ENCODE results near the gene OR4F6. TPM values are rescaled to one million over a fixed set of nuclear protein-coding genes. Genes with fewer than 3 reads are reported as not detected.

Gene OR4F6
- polyA plus RNA-seq, 1 of the 3 experiments (the other 2 are of a cell fraction) = not detected

- Histone ChIP-seq H4K20me1 (ENCODE audit: insufficient read depth) (no peaks in the 10 kb centered on the region), H3K27me3 (ENCODE audit: insufficient read depth) (no peaks in the 10 kb centered on the region), H3K36me3 (replicated peaks in 1 of 2; ENCODE audit: control insufficient read depth in 1 of 2, insufficient read depth in 2 of 2, low read length in 1 of 2) (no peaks in the 10 kb centered on the region), H3K9me2 (no peaks in the 10 kb centered on the region), H2AFZ (ENCODE audit: low read depth) (no peak overlapping the region), H3K4me1 (ENCODE audit: control insufficient read depth in 1 of 2, insufficient read depth in 2 of 2, low read depth in 1 of 2, low read length in 1 of 2) (peaks cover 0 to 5% of the 10 kb centered on the region in 2 experiments; a peak in 2 of 4 replicates), H3K9me3 (no peaks in the 10 kb centered on the region), H3K4me2 (no peak overlapping the region), H3K79me2 (ENCODE audit: insufficient read depth) (no peaks in the 10 kb centered on the region), H3K4me3 (ENCODE audit: low read depth in 2 of 2, low read length in 1 of 2) (no peak overlapping the region), H3F3A (replicated peaks; ENCODE audit: insufficient read depth) (peaks cover 8% of the 10 kb centered on the region), H3K27ac (ENCODE audit: low read depth in 2 of 2, low read length in 1 of 2) (no peak overlapping the region), H3K9ac (no peak overlapping the region)
- ChIA-PET POLR2A (no interaction called here), CTCF (no interaction called here)
- TF ChIP-seq SIN3A (IDR thresholded peaks at IDR 0.05; ENCODE audit: borderline replicate concordance, low read depth, low read length) = no peak
- no peak for TF ChIP-seq TEAD4 (IDR thresholded peaks at IDR 0.05; ENCODE audit: borderline replicate concordance, insufficient read depth)
- TF ChIP-seq MEF2A (IDR thresholded peaks at IDR 0.05; ENCODE audit: borderline replicate concordance, low read depth) = no peak
- no peak for TF ChIP-seq RAD21 (IDR thresholded peaks at IDR 0.05; ENCODE audit: low read length)
- TF ChIP-seq RFX5 (IDR thresholded peaks at IDR 0.05; ENCODE audit: low read length) = no peak
- TF ChIP-seq MXI1 (IDR thresholded peaks at IDR 0.05; ENCODE audit: low read depth, low read length) = no peak
- no peak for TF ChIP-seq PBX3 (IDR thresholded peaks at IDR 0.05)
- no peak for TF ChIP-seq RXRA (IDR thresholded peaks at IDR 0.05; ENCODE audit: borderline replicate concordance, low read depth)
- no peak for TF ChIP-seq ZBTB33 (IDR thresholded peaks at IDR 0.05; ENCODE audit: borderline replicate concordance, low read depth)
- TF ChIP-seq FOSL2 (IDR thresholded peaks at IDR 0.05; ENCODE audit: borderline replicate concordance, low read depth) = no peak
- TF ChIP-seq USF2 (IDR thresholded peaks at IDR 0.05; ENCODE audit: borderline replicate concordance, low read depth, low read length) = no peak
- no peak for TF ChIP-seq IRF3 (IDR thresholded peaks at IDR 0.05; ENCODE audit: low read depth, low read length)
- no peak for TF ChIP-seq TAF1 (IDR thresholded peaks at IDR 0.05; ENCODE audit: borderline replicate concordance, low read depth, low read length)
- no peak for TF ChIP-seq POLR2AphosphoS5 (IDR thresholded peaks at IDR 0.05; ENCODE audit: low read depth, low read length)
- TF ChIP-seq ELF1 (IDR thresholded peaks at IDR 0.05) = no peak
- TF ChIP-seq EP300 (IDR thresholded peaks at IDR 0.05; ENCODE audit: borderline replicate concordance in 1 of 2, low read depth in 1 of 2, low read length in 1 of 2) = no peak
- DNase-seq = no peak
Observed at GRCh38 chr15:101804941-101805340, 1.6 kb downstream of the OR4F6 start.

Data from SK-N-SH (cell line).